Loucy (cell line): Measurements from ENCODE around the gene STXBP3.

ENCODE experiments used
- EZH2phosphoT487 ChIP-seq: fragments of 200-600 bp; IDR thresholded peaks from 2 replicates; pipeline ENCODE4 v1.6.1; 2018; ENCODE audit warnings: antibody characterized with exemption, mild to moderate bottlenecking, moderate library complexity, borderline replicate concordance
- TF ChIP-seq, protein P1 (sequence below): fragments of 200-600 bp; sonication (generic); conservative IDR thresholded peaks from 2 replicates; pipeline ENCODE4 v1.5.1; 2014; ENCODE audit warnings: mild to moderate bottlenecking, antibody characterized with exemption, low read length

- TF ChIP-seq EZH2phosphoT487, result no peak
- TF ChIP-seq, protein P1, sequence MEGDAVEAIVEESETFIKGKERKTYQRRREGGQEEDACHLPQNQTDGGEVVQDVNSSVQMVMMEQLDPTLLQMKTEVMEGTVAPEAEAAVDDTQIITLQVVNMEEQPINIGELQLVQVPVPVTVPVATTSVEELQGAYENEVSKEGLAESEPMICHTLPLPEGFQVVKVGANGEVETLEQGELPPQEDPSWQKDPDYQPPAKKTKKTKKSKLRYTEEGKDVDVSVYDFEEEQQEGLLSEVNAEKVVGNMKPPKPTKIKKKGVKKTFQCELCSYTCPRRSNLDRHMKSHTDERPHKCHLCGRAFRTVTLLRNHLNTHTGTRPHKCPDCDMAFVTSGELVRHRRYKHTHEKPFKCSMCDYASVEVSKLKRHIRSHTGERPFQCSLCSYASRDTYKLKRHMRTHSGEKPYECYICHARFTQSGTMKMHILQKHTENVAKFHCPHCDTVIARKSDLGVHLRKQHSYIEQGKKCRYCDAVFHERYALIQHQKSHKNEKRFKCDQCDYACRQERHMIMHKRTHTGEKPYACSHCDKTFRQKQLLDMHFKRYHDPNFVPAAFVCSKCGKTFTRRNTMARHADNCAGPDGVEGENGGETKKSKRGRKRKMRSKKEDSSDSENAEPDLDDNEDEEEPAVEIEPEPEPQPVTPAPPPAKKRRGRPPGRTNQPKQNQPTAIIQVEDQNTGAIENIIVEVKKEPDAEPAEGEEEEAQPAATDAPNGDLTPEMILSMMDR, result no peak
Measured at GRCh38 chr1:108785880-108786279, 39.4 kb downstream of the STXBP3 start.
